MM.1S (cell line): ENCODE measurements around the gene GPR3.

Experiments
- DNase-seq: peaks from one replicate; pipeline ENCODE4 v3.0.0-alpha.2; 2015
- H2AFZ ChIP-seq: fragments of 300-600 bp; sonication (generic); 2 replicates; pipeline ENCODE4 v1.6.0; 2016; ENCODE audit warnings: antibody characterized with exemption, low read length
- H3F3A ChIP-seq: fragments of 300-600 bp; sonication (generic); 2 replicates; pipeline ENCODE4 v1.6.1; 2016; ENCODE audit warnings: mild to moderate bottlenecking, antibody characterized with exemption, low read length, moderate library complexity, mixed read lengths; ENCODE audit not compliant: insufficient read depth
- H3K27ac ChIP-seq: fragments of 300-600 bp; sonication (generic); 2 replicates; pipeline ENCODE4 v1.5.1; 2016; ENCODE audit warnings: mild to moderate bottlenecking, low read length
- H3K27me3 ChIP-seq: fragments of 300-600 bp; sonication (generic); replicated peaks from 2 replicates; pipeline ENCODE4 v1.6.0; 2016; ENCODE audit warnings: low read length; ENCODE audit not compliant: insufficient read depth
- H3K36me3 ChIP-seq: fragments of 300-600 bp; sonication (generic); replicated peaks from 2 replicates; pipeline ENCODE4 v1.6.1; 2016; ENCODE audit warnings: mild to moderate bottlenecking, low read length, mixed read lengths; ENCODE audit not compliant: insufficient read depth
- H3K4me1 ChIP-seq: fragments of 300-600 bp; sonication (generic); 2 replicates; pipeline ENCODE4 v1.6.1; 2016; ENCODE audit warnings: low read length, mixed read lengths
- H3K4me2 ChIP-seq: fragments of 300-600 bp; sonication (generic); 2 replicates; pipeline ENCODE4 v1.6.0; 2016; ENCODE audit warnings: low read depth, low read length
- H3K4me3 ChIP-seq: fragments of 300-600 bp; sonication (generic); 2 replicates; pipeline ENCODE4 v1.5.1; 2016; ENCODE audit warnings: low read length, mixed read lengths
- H3K79me2 ChIP-seq: fragments of 300-600 bp; sonication (generic); 2 replicates; pipeline ENCODE4 v1.6.1; 2016; ENCODE audit warnings: mixed run types, low read length, mixed read lengths
- H3K9ac ChIP-seq: fragments of 300-600 bp; sonication (generic); 2 replicates; pipeline ENCODE4 v1.6.1; 2016; ENCODE audit warnings: low read length, mixed read lengths
- H3K9me2 ChIP-seq: fragments of 300-600 bp; sonication (generic); replicated peaks from 2 replicates; pipeline ENCODE4 v1.6.1; 2016; ENCODE audit warnings: mild to moderate bottlenecking, low read length, mixed read lengths; ENCODE audit not compliant: insufficient read depth
- H3K9me3 ChIP-seq: fragments of 300-600 bp; sonication (generic); replicated peaks from 2 replicates; pipeline ENCODE4 v1.6.1; 2016; ENCODE audit warnings: mild to moderate bottlenecking, low read length, mixed read lengths; ENCODE audit not compliant: insufficient read depth
- H4K20me1 ChIP-seq: fragments of 300-600 bp; sonication (generic); 2 replicates; pipeline ENCODE4 v1.6.1; 2016; ENCODE audit warnings: mild to moderate bottlenecking, low read length, moderate library complexity, mixed read lengths; ENCODE audit not compliant: insufficient read depth
- EZH2 ChIP-seq: fragments of 300-600 bp; sonication (generic); optimal IDR thresholded peaks from 2 replicates; pipeline ENCODE3; 2017; ENCODE audit warnings: low read depth, mild to moderate bottlenecking, antibody characterized with exemption, low read length, mixed read lengths
- EZH2phosphoT487 ChIP-seq: fragments of 300-600 bp; sonication (generic); IDR thresholded peaks from 2 replicates; pipeline ENCODE4 v1.6.1; 2018; ENCODE audit warnings: antibody characterized with exemption, low read length
- TF ChIP-seq, protein P1 (sequence below): fragments of 300-600 bp; sonication (generic); IDR thresholded peaks from 2 replicates; pipeline ENCODE4 v1.5.1; 2016; ENCODE audit warnings: antibody characterized with exemption, low read length, mixed read lengths

Gene GPR3

GRCh38 chr1:27355683-27356082 is 36.7 kb upstream of the GPR3 start:
- no peaks in the 10 kb centered on the region for H4K20me1 ChIP-seq
- H3K4me2 ChIP-seq = no peak overlapping the region

GRCh38 chr1:27356277-27356618 is 36.2 kb upstream of the GPR3 start:
- Histone ChIP-seq H3K27me3 (peaks cover 17% of the 10 kb centered on the region), H3K9ac (no peak overlapping the region), H3K79me2 (no peaks in the 10 kb centered on the region), H3K4me1 (no peaks in the 10 kb centered on the region), H4K20me1 (no peaks in the 10 kb centered on the region), H3K36me3 (no peaks in the 10 kb centered on the region), H3K4me3 (no peak overlapping the region), H2AFZ (no peak overlapping the region), H3K4me2 (no peak overlapping the region), H3K9me2 (no peaks in the 10 kb centered on the region), H3K27ac (no peak overlapping the region), H3F3A (no peaks in the 10 kb centered on the region), H3K9me3 (no peaks in the 10 kb centered on the region)
- DNase-seq = no peak
- TF ChIP-seq EZH2phosphoT487 = no peak
- TF ChIP-seq, protein P1, sequence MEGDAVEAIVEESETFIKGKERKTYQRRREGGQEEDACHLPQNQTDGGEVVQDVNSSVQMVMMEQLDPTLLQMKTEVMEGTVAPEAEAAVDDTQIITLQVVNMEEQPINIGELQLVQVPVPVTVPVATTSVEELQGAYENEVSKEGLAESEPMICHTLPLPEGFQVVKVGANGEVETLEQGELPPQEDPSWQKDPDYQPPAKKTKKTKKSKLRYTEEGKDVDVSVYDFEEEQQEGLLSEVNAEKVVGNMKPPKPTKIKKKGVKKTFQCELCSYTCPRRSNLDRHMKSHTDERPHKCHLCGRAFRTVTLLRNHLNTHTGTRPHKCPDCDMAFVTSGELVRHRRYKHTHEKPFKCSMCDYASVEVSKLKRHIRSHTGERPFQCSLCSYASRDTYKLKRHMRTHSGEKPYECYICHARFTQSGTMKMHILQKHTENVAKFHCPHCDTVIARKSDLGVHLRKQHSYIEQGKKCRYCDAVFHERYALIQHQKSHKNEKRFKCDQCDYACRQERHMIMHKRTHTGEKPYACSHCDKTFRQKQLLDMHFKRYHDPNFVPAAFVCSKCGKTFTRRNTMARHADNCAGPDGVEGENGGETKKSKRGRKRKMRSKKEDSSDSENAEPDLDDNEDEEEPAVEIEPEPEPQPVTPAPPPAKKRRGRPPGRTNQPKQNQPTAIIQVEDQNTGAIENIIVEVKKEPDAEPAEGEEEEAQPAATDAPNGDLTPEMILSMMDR = no peak
- no peak for TF ChIP-seq EZH2

More at GRCh38 chr1:27355683-27356082, 36.7 kb upstream of the GPR3 start:
- Histone ChIP-seq H3K27ac (no peak overlapping the region), H3K79me2 (no peaks in the 10 kb centered on the region), H3K4me1 (no peaks in the 10 kb centered on the region), H3F3A (no peaks in the 10 kb centered on the region), H3K4me3 (no peak overlapping the region), H2AFZ (no peak overlapping the region), H3K9me3 (no peaks in the 10 kb centered on the region), H3K36me3 (no peaks in the 10 kb centered on the region), H3K27me3 (peaks cover 17% of the 10 kb centered on the region), H3K9ac (no peak overlapping the region), H3K9me2 (no peaks in the 10 kb centered on the region)
- DNase-seq = no peak
- TF ChIP-seq EZH2phosphoT487 (no peak), EZH2 (no peak)
- TF ChIP-seq, protein P1 = no peak

GRCh38 chr1:27356619-27357280 is 35.7 kb upstream of the GPR3 start:
- no peak for TF ChIP-seq EZH2phosphoT487
- TF ChIP-seq, protein P1 = no peak
- TF ChIP-seq EZH2 = no peak
- no peaks in the 10 kb centered on the region for H3K9me3 ChIP-seq
- H3K4me1 ChIP-seq = no peaks in the 10 kb centered on the region
- no peaks in the 10 kb centered on the region for H4K20me1 ChIP-seq
- no peak overlapping the region for H3K9ac ChIP-seq
- no peaks in the 10 kb centered on the region for H3K9me2 ChIP-seq
- H3K36me3 ChIP-seq = no peaks in the 10 kb centered on the region
- H3K4me2 ChIP-seq = peak overlapping the region; percentile 93
- H3K27ac ChIP-seq = no peak overlapping the region
- H2AFZ ChIP-seq = peak overlapping the region; percentile 95; the same call in 1 of the 2 replicates
- no peaks in the 10 kb centered on the region for H3K79me2 ChIP-seq
- no peaks in the 10 kb centered on the region for H3F3A ChIP-seq
- DNase-seq = no peak
- H3K27me3 ChIP-seq = peaks cover 17% of the 10 kb centered on the region
- H3K4me3 ChIP-seq = no peak overlapping the region
